HepG2 (cell line): Measurements from ENCODE around the gene RSPH10B. TPM values are rescaled to one million over a fixed set of nuclear protein-coding genes. Genes with fewer than 3 reads are reported as not detected.
A peak's percentile ranks its signal among the peaks of the same experiment; 100 is the strongest.
"Not testable (repeated sequence)": the region's sequence is repeated elsewhere in the genome, so short reads cannot be mapped to it uniquely, and the experiment has no call there.

Experiments used
- ATAC-seq: fragments of 200-7000 bp; cut with Tn5 transposase; 3 replicates; pipeline ENCODE4 v1.9.1; 2020; ENCODE audit warnings: mild to moderate bottlenecking, moderate library complexity
- Bru-seq: library from RNA; stranded (reverse); fragments of 400-500 nt; gene quantifications from one replicate; lab custom pipeline; 2021; lab: Mats Ljungman, UMichigan
- BruChase-seq, 2 experiments: library from RNA; stranded (reverse); fragments of 400-500 nt; gene quantifications; one replicate each; lab custom pipeline; 2021; lab: Mats Ljungman, UMichigan
- BruUV-seq: library from RNA; stranded (reverse); fragments of 400-500 nt; replicated peaks from 2 replicates; lab custom pipeline; 2021; lab: Mats Ljungman, UMichigan
- CTCF ChIA-PET: fragments of 300-600 bp; formaldehyde crosslinking; extraction: SDS; loops from one replicate; lab custom pipeline; 2021; ENCODE audit warnings: low total read pairs, inconsistent platforms, low intra/inter-chr PET ratio; lab: Yijun Ruan, JAX
- POLR2A ChIA-PET: fragments of 350-600 bp; sonication (Branson Sonifier 250); formaldehyde crosslinking; loops from one replicate; lab custom pipeline; 2020; ENCODE audit warnings: antibody characterized with exemption, inconsistent platforms; lab: Yijun Ruan, JAX
- DNase-seq: peaks from one replicate; pipeline ENCODE4 v3.0.0-alpha.2; 2015; ENCODE audit warnings: low spot score
- FAIRE-seq: peaks from 3 replicates; lab custom pipeline; 2011; peaks lifted over from hg19 to GRCh38; lab: Jason Lieb, UNC
- H2AFZ ChIP-seq: one replicate; pipeline ENCODE4 v1.6.1; 2011; ENCODE audit warnings: low read length, inconsistent platforms
- H3K27ac ChIP-seq: fragments of 300-600 bp; 3 replicates; pipeline ENCODE4 v1.8.0; 2011; ENCODE audit warnings: mixed run types, mild to moderate bottlenecking, mixed read lengths, low read length, inconsistent platforms; ENCODE audit not compliant: insufficient read depth; ENCODE audit errors: extremely low read length
- H3K27me3 ChIP-seq, 2 experiments: fragments of 200-600 bp in 1 of 2; 2 replicates in 1 of 2; 3 replicates in 1 of 2; pipeline versions ENCODE4 v1.6.0 to v1.8.0; 2011; ENCODE audit warnings: low read length in 2 of 2, mild to moderate bottlenecking in 2 of 2, moderate library complexity in 2 of 2, inconsistent platforms in 1 of 2; ENCODE audit not compliant: insufficient read depth in 2 of 2, control insufficient read depth in 1 of 2
- H3K36me3 ChIP-seq, 2 experiments: fragments of 200-600 bp in 1 of 2; replicated peaks in 1 of 2; 2 replicates in 1 of 2; 3 replicates in 1 of 2; pipeline versions ENCODE4 v1.5.1 to v1.8.0; 2011; ENCODE audit warnings: low read length in 2 of 2, inconsistent platforms in 1 of 2; ENCODE audit not compliant: insufficient read depth in 2 of 2, control insufficient read depth in 1 of 2
- H3K4me1 ChIP-seq: 2 replicates; pipeline ENCODE4 v1.5.1; 2012; ENCODE audit warnings: low read length, inconsistent platforms; ENCODE audit not compliant: insufficient read depth
- H3K4me2 ChIP-seq: 2 replicates; pipeline ENCODE4 v1.6.0; 2011; ENCODE audit warnings: low read depth, low read length, inconsistent platforms
- H3K4me3 ChIP-seq, 3 experiments: fragments of 200-600 bp in 1 of 3; sonication (generic), shearing (Covaris generic) in 1 of 3; replicated peaks in 1 of 3; 2 replicates each; pipeline ENCODE4 v1.5.1; 2011 to 2016; ENCODE audit warnings: low read length in 3 of 3, inconsistent platforms in 2 of 3, low read depth in 2 of 3, mild to moderate bottlenecking in 2 of 3, control low read depth in 1 of 3, mixed read lengths in 1 of 3; ENCODE audit not compliant: insufficient read depth in 1 of 3
- H3K79me2 ChIP-seq: one replicate; pipeline ENCODE4 v1.6.1; 2011; ENCODE audit warnings: low read length, inconsistent platforms; ENCODE audit not compliant: insufficient read depth
- H3K9ac ChIP-seq: 2 replicates; pipeline ENCODE4 v1.6.0; 2011; ENCODE audit warnings: mild to moderate bottlenecking, low read depth, low read length, inconsistent platforms; ENCODE audit not compliant: insufficient read depth
- H3K9me3 ChIP-seq: 2 replicates; pipeline ENCODE4 v1.5.1; 2012; ENCODE audit warnings: mild to moderate bottlenecking, low read length
- H4K20me1 ChIP-seq: 2 replicates; pipeline ENCODE4 v1.6.0; 2011; ENCODE audit warnings: inconsistent platforms, mild to moderate bottlenecking, low read length, moderate library complexity; ENCODE audit not compliant: insufficient read depth
- KLF12 ChIP-seq: sonication (generic); formaldehyde crosslinking; IDR thresholded peaks from 2 replicates; pipeline ENCODE4 v1.4.0; 2020; ENCODE audit warnings: missing genetic modification reagents, borderline replicate concordance
- RBM22 ChIP-seq: fragments of 200-400 bp; formaldehyde crosslinking; optimal IDR thresholded peaks from 2 replicates; pipeline ENCODE3; 2017; ENCODE audit warnings: mild to moderate bottlenecking, low read length, moderate library complexity
- WGBS: methylation state at CpG from one replicate; pipeline ENCODE4 v1.1.6; 2017; ENCODE audit warnings: low lambda C conversion rate; 5-methylcytosine and 5-hydroxymethylcytosine counted together
- in situ Hi-C: cut with HindIII; loops from 2 replicates; pipeline ENCODE4 v1.10.0; 2017; ENCODE audit warnings: low pct_unique_long_range_greater_than_20kb; ENCODE audit not compliant: extremely low pct_ligation_motif_present
- intact Hi-C: fragments of 100-400 bp; cut with micrococcal nuclease; formaldehyde crosslinking; loops from one replicate; pipeline ENCODE4 v1.10.0; 2022; ENCODE audit not compliant: unreplicated experiment
- long read RNA-seq, 2 experiments: library from RNA in 1 of 2; library from polyadenylated mRNA in 1 of 2; stranded (forward) in 1 of 2; unstranded in 1 of 2; transcript quantifications; one replicate each; pipeline ENCODE4 v2.0.0, GENCODE V29; 2019 to 2022
- polyA minus RNA-seq, 3 experiments: library from RNA; depleted of rRNA, polyadenylated mRNA; stranded (reverse); fragments of >200 nt; gene quantifications; 2 replicates each; pipeline ENCODE4 v1.2.3, GENCODE V29; 2011; ENCODE audit warnings: low replicate concordance in 1 of 3
- polyA plus RNA-seq, 8 experiments: library from polyadenylated mRNA; depleted of rRNA in 3 of 8; stranded (reverse) in 7 of 8; unstranded in 1 of 8; fragments of >200 nt; fragmentation: Illumina TruSeq in 4 of 8; extraction: Trizol in 4 of 8; gene quantifications; 2 replicates each; pipeline versions ENCODE4 v1.2.1 to v1.2.3, GENCODE V29; 2011 to 2016; ENCODE audit warnings: low read depth in 4 of 8, missing spikeins in 1 of 8, mixed read lengths in 1 of 8; ENCODE audit not compliant: insufficient read depth in 1 of 8
- total RNA-seq, 5 experiments: library from RNA; depleted of rRNA; stranded (reverse); fragments of >200 nt; fragmentation: Illumina TruSeq; extraction: Trizol; gene quantifications; 2 replicates each; pipeline ENCODE4 v1.2.3, GENCODE V29; 2016; ENCODE audit warnings: low read depth in 1 of 5

RSPH10B gene
- total RNA-seq (2016; rRNA removed; fragmentation: Illumina TruSeq; extraction: Trizol) = not detected in 2 replicates
- total RNA-seq (2016; cell fraction: cytosol; rRNA removed; fragmentation: Illumina TruSeq; extraction: Trizol; ENCODE audit: low read depth) = 0.09 and 0.10 TPM in 2 replicates
- total RNA-seq (2016; cell fraction: insoluble cytoplasmic fraction; rRNA removed; fragmentation: Illumina TruSeq; extraction: Trizol) = not detected in 2 replicates
- 0.15 TPM in 1 of 2 replicates, not detected in the other for total RNA-seq (2016; cell fraction: membrane; rRNA removed; fragmentation: Illumina TruSeq; extraction: Trizol)
- not detected in 2 replicates for total RNA-seq (2016; cell fraction: nucleus; rRNA removed; fragmentation: Illumina TruSeq; extraction: Trizol)
- 0.03 TPM in 1 of 2 replicates, not detected in the other for polyA plus RNA-seq (2011; rRNA removed)
- not detected in 2 replicates for polyA plus RNA-seq (2011; cell fraction: cytosol; rRNA removed)
- not detected in 2 replicates for polyA plus RNA-seq (2011; cell fraction: nucleus; rRNA removed)
- polyA plus RNA-seq (2012) = 0.13 and 0.15 TPM in 2 replicates
- polyA plus RNA-seq (2016; cell fraction: cytosol; fragmentation: Illumina TruSeq; extraction: Trizol; ENCODE audit: low read depth) = not detected in 2 replicates
- not detected in 2 replicates for polyA plus RNA-seq (2016; cell fraction: insoluble cytoplasmic fraction; fragmentation: Illumina TruSeq; extraction: Trizol; ENCODE audit: low read depth)
- polyA plus RNA-seq (2016; cell fraction: membrane; fragmentation: Illumina TruSeq; extraction: Trizol; ENCODE audit: low read depth) = not detected in 2 replicates
- polyA plus RNA-seq (2016; cell fraction: nucleus; fragmentation: Illumina TruSeq; extraction: Trizol; ENCODE audit: insufficient read depth, low read depth) = not detected in 2 replicates
- polyA minus RNA-seq (2011; rRNA and poly(A)+ RNA removed; ENCODE audit: low replicate concordance) = 0.05 TPM in 1 of 2 replicates, not detected in the other
- polyA minus RNA-seq (2011; cell fraction: cytosol; rRNA and poly(A)+ RNA removed) = not detected in 2 replicates
- polyA minus RNA-seq (2011; cell fraction: nucleus; rRNA and poly(A)+ RNA removed) = not detected in 2 replicates
- Bru-seq, nascent RNA = percentile 6 among the genes with signal in this experiment
- BruChase-seq, experiment 1, labeled RNA remaining after a 6-hour chase = percentile 12 among the genes with signal in this experiment
- BruChase-seq, experiment 2, labeled RNA remaining after a 2-hour chase = percentile 10 among the genes with signal in this experiment
- long read RNA-seq, experiment 1 = 0 reads
- long read RNA-seq, experiment 2 = 0 reads

DNA sequence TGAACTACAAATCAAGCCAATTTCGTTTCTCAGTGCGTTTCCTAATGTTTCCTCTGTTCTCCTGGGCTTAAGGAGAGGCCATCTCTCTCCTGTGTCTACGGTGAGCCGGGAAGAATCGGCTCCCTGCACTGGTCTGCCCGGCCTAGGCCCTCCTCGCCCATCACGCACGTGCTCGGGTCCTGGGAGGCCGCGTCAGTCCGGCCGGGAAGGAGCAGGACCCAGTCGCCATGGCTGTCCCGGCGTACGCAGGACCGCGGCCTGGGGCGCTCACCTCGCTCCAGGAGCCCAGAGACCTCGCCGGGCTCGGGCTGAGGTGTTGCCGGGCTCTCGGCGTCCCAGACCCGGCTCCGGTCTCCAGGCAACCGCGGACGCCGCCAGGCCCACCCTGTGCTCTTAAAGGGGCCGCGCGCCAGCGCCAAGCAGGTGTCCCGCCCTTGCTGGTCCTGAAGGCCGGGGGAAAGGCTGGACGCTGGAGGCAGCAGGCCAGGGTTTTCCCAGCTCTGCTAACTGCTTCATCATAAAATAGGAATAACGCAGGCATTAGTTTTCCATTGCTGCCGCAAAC lies at the start of gene RSPH10B:
TSS of gene RSPH10B (minus strand) at position 343 of the 565 bp plus-strand sequence. CDS start 3,573 bp downstream, outside the sequence.
- POLR2A ChIA-PET, DNase-seq: not testable (repeated sequence)
- peak; percentile 64 for ATAC-seq

DNA sequence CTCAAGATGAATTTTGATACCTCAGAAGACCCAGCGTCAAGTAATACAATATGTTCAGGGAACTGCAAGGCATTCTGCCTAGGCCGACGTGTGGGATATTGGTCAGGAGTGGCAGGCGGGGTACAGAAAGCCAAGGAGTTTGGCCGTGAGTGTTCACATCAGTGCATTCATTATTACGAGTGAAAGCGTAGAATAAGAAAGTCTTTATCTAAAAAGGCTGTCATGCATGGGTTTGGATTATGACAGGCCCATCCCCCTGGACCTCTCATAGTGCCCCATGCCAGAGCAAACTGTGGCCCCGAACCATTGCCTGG lies 46.1 kb upstream of the RSPH10B start:
- CTCF ChIA-PET = no interaction called here
- intact Hi-C loops (no loop called here), in situ Hi-C loops (no loop called here)
- no TSS peak for BruUV-seq
- FAIRE-seq (no peak), DNase-seq (no peak), ATAC-seq (peak; percentile 8; the same call in 1 of the 3 replicates)
- Histone ChIP-seq H3K27ac (peak overlapping the region; percentile 43), H3K36me3 (peaks cover 25 to 64% of the 10 kb centered on the region in 2 experiments), H3K4me2 (no peak overlapping the region), H4K20me1 (no peaks in the 10 kb centered on the region; the same call in 1 of the 2 replicates), H3K9ac (no peak overlapping the region), H3K4me1 (peaks cover 24% of the 10 kb centered on the region), H3K79me2 (peaks cover 12% of the 10 kb centered on the region), H3K4me3 (no peak overlapping the region), H3K27me3 (no peaks in the 10 kb centered on the region), H3K9me3 (no peaks in the 10 kb centered on the region), H2AFZ (no peak overlapping the region)
- POLR2A ChIA-PET = no interaction called here
- WGBS = 97% methylated on average over 8 of the region's 8 CpGs
- TF ChIP-seq KLF12 (no peak), RBM22 (peak; percentile 77)

More for the DNA sequence above, at the start of gene RSPH10B:
- H3K27me3 ChIP-seq, intact Hi-C loops, H3K79me2 ChIP-seq, H3K4me3 ChIP-seq, FAIRE-seq, H3K36me3 ChIP-seq, CTCF ChIA-PET, H3K4me1 ChIP-seq, H3K9me3 ChIP-seq, H3K9ac ChIP-seq, H3K27ac ChIP-seq, H2AFZ ChIP-seq, H4K20me1 ChIP-seq, H3K4me2 ChIP-seq, BruUV-seq, in situ Hi-C loops: not testable (repeated sequence)
- no CpG with 5 or more reads among the region's 43 CpGs for WGBS
